ENCODE measurements around the gene MAFG. TPM values are rescaled to one million over a fixed set of nuclear protein-coding genes. Genes with fewer than 3 reads are reported as not detected.
A peak's percentile ranks its signal among the peaks of the same experiment; 100 is the strongest.

The MAFG gene
- total and polyA plus RNA-seq, 2 of the 13 experiments (the other 11 are each of a cell fraction or from before 2014, with no cell fraction given) = 14.5 to 20.0 TPM

DNA sequence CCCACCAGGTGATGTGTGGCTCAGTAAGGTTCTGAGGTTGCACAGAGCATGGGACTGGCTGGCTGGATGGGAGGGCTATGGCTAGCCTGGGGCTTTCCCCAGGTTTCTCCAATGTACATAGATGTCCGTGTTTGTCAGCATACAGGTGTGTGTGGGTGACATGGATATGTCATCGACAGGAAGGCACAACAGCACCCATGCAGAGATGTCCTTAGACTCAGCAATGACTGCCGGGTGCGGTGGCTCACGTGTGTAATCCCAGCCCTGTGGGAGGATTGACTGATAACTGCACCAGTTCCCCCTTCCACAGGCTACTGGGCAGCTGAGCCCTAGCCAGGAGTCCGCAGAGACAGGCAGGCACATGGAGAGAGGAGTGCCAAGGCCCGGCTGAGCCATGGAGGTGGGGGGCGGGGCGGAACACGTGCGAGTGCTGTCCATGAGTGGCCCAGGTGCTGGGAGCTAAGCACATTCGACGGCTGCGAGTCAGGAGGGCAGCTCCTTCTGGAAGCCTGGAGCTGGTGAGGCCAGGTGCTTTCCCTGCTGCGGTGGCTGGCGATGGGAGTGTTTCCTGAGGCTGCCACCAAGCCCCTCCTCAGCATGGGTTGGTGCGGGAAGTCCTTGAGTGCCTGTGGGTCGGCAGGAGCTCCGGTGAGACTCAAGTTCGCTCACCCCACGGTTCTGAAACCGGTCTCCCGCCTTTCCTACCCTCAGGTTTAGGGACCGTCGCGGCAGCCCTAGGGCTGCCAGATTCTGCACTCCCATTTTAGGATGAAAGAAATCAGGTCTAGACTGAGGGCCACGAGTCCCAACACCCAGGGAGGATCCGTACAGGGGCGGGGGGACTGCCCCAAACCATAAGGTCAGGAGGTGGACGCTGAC lies 49.0 kb upstream of the MAFG start (continued):
- TF ChIP-seq, protein P1, sequence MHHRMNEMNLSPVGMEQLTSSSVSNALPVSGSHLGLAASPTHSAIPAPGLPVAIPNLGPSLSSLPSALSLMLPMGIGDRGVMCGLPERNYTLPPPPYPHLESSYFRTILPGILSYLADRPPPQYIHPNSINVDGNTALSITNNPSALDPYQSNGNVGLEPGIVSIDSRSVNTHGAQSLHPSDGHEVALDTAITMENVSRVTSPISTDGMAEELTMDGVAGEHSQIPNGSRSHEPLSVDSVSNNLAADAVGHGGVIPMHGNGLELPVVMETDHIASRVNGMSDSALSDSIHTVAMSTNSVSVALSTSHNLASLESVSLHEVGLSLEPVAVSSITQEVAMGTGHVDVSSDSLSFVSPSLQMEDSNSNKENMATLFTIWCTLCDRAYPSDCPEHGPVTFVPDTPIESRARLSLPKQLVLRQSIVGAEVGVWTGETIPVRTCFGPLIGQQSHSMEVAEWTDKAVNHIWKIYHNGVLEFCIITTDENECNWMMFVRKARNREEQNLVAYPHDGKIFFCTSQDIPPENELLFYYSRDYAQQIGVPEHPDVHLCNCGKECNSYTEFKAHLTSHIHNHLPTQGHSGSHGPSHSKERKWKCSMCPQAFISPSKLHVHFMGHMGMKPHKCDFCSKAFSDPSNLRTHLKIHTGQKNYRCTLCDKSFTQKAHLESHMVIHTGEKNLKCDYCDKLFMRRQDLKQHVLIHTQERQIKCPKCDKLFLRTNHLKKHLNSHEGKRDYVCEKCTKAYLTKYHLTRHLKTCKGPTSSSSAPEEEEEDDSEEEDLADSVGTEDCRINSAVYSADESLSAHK (CRISPR knock-in tag; IDR thresholded peaks at IDR 0.05; ENCODE audit: borderline replicate concordance) = no peak
- peak; percentile 75 for TF ChIP-seq ZNF121 (CRISPR knock-in tag; IDR thresholded peaks at IDR 0.05)
- TF ChIP-seq JARID2 (CRISPR knock-in tag; IDR thresholded peaks at IDR 0.05; ENCODE audit: insufficient replicate concordance) = no peak
- no peak for TF ChIP-seq FOXP1 (IDR thresholded peaks at IDR 0.05)
- TF ChIP-seq FOXP1 (CRISPR knock-in tag; IDR thresholded peaks at IDR 0.05) = no peak
- TF ChIP-seq, protein P2, sequence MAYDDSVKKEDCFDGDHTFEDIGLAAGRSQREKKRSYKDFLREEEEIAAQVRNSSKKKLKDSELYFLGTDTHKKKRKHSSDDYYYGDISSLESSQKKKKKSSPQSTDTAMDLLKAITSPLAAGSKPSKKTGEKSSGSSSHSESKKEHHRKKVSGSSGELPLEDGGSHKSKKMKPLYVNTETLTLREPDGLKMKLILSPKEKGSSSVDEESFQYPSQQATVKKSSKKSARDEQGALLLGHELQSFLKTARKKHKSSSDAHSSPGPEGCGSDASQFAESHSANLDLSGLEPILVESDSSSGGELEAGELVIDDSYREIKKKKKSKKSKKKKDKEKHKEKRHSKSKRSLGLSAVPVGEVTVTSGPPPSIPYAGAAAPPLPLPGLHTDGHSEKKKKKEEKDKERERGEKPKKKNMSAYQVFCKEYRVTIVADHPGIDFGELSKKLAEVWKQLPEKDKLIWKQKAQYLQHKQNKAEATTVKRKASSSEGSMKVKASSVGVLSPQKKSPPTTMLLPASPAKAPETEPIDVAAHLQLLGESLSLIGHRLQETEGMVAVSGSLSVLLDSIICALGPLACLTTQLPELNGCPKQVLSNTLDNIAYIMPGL (CRISPR knock-in tag; IDR thresholded peaks at IDR 0.05; ENCODE audit: borderline replicate concordance in 1 of 2, low read depth in 1 of 2) = 0 out of 4 replicates have a peak, but pooled peaks of 1 of the 2 experiments have one; percentile 64
- no peak for TF ChIP-seq ZNF20 (CRISPR knock-in tag; IDR thresholded peaks at IDR 0.05)
- no peak for TF ChIP-seq SP1 (IDR thresholded peaks at IDR 0.05)
- TF ChIP-seq SP1 (CRISPR knock-in tag; IDR thresholded peaks at IDR 0.05) = no peak
- peak; percentile 21; the same call in 1 of the 2 replicates for TF ChIP-seq DNMT1 (CRISPR knock-in tag; IDR thresholded peaks at IDR 0.05)
- TF ChIP-seq HOXA5 (CRISPR knock-in tag; IDR thresholded peaks at IDR 0.05) = no peak
- TF ChIP-seq RELA (CRISPR knock-in tag; IDR thresholded peaks at IDR 0.05) = no peak
- TF ChIP-seq RFXAP (CRISPR knock-in tag; IDR thresholded peaks at IDR 0.05; ENCODE audit: borderline replicate concordance) = no peak
- TF ChIP-seq ZNF263 (CRISPR knock-in tag; IDR thresholded peaks at IDR 0.05) = peak; percentile 23; the same call in 1 of the 2 replicates
- no peak for TF ChIP-seq SRSF9 (IDR thresholded peaks at IDR 0.05; ENCODE audit: borderline replicate concordance, insufficient read depth, low read depth, low read length, poor library complexity, severe bottlenecking)
- TF ChIP-seq SETDB1 (CRISPR knock-in tag; IDR thresholded peaks at IDR 0.05; ENCODE audit: borderline replicate concordance) = no peak
- TF ChIP-seq GTF2F1 (IDR thresholded peaks at IDR 0.05; ENCODE audit: low read length) = no peak
- TF ChIP-seq, protein P3, sequence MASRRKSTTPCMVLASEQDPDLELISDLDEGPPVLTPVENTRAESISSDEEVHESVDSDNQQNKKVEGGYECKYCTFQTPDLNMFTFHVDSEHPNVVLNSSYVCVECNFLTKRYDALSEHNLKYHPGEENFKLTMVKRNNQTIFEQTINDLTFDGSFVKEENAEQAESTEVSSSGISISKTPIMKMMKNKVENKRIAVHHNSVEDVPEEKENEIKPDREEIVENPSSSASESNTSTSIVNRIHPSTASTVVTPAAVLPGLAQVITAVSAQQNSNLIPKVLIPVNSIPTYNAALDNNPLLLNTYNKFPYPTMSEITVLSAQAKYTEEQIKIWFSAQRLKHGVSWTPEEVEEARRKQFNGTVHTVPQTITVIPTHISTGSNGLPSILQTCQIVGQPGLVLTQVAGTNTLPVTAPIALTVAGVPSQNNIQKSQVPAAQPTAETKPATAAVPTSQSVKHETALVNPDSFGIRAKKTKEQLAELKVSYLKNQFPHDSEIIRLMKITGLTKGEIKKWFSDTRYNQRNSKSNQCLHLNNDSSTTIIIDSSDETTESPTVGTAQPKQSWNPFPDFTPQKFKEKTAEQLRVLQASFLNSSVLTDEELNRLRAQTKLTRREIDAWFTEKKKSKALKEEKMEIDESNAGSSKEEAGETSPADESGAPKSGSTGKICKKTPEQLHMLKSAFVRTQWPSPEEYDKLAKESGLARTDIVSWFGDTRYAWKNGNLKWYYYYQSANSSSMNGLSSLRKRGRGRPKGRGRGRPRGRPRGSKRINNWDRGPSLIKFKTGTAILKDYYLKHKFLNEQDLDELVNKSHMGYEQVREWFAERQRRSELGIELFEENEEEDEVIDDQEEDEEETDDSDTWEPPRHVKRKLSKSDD (CRISPR knock-in tag; IDR thresholded peaks at IDR 0.05; ENCODE audit: low read depth) = peak; percentile 29; the same call in 1 of the 2 replicates
- TF ChIP-seq MBNL3 (CRISPR knock-in tag; conservative IDR thresholded peaks at IDR 0.05) = no peak
- TF ChIP-seq DPF2 (CRISPR knock-in tag; IDR thresholded peaks at IDR 0.05; ENCODE audit: borderline replicate concordance, low read depth) = 0 out of 2 replicates have a peak, but pooled peaks have one; percentile 11
- no peak for TF ChIP-seq NPAS2 (CRISPR knock-in tag; IDR thresholded peaks at IDR 0.05; ENCODE audit: borderline replicate concordance)
- TF ChIP-seq, protein P4, sequence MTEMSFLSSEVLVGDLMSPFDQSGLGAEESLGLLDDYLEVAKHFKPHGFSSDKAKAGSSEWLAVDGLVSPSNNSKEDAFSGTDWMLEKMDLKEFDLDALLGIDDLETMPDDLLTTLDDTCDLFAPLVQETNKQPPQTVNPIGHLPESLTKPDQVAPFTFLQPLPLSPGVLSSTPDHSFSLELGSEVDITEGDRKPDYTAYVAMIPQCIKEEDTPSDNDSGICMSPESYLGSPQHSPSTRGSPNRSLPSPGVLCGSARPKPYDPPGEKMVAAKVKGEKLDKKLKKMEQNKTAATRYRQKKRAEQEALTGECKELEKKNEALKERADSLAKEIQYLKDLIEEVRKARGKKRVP (CRISPR knock-in tag; IDR thresholded peaks at IDR 0.05) = no peak

Measured in HepG2 (cell line).